ENCODE results near the gene OTUB1. TPM values are rescaled to one million over a fixed set of nuclear protein-coding genes. Genes with fewer than 3 reads are reported as not detected.

OTUB1 gene
- total and polyA plus RNA-seq, 4 donors = 40.8 to 95.2 (median 72.3) TPM

DNA sequence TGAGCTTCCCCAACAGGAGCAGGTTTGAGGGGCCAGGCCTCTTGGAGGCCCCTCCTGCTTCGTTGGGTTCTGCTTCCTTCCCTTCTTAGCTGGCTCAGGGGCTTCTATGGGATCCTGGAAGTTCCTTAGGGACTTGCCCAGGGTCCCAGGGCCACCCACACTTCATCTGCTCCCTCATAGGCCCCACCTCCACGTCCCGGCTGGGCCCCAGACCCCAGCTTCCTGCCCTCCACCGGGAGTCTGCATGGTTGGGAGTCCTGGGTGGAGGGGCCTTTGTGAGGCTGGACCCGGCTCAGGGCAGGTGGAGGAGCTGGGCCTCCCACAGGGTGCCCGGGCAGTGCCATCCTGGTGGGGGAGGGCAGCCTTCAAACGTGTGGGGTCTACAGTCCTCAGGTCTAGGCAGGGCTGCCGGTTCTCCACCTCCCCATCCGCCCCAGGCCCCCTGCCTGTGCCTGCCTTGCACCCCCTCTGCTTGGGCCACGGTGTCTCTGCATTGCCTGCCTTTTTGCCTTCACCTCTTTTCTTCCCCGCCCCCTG is 11.6 kb downstream of the OTUB1 start:
- ATAC-seq (ENCODE audit: insufficient read depth, low FRiP score) = no peak
- WGBS, 2 donors = 74 to 82% methylated on average over 11 of the region's 11 CpGs
- DNase-seq = no peak

DNA sequence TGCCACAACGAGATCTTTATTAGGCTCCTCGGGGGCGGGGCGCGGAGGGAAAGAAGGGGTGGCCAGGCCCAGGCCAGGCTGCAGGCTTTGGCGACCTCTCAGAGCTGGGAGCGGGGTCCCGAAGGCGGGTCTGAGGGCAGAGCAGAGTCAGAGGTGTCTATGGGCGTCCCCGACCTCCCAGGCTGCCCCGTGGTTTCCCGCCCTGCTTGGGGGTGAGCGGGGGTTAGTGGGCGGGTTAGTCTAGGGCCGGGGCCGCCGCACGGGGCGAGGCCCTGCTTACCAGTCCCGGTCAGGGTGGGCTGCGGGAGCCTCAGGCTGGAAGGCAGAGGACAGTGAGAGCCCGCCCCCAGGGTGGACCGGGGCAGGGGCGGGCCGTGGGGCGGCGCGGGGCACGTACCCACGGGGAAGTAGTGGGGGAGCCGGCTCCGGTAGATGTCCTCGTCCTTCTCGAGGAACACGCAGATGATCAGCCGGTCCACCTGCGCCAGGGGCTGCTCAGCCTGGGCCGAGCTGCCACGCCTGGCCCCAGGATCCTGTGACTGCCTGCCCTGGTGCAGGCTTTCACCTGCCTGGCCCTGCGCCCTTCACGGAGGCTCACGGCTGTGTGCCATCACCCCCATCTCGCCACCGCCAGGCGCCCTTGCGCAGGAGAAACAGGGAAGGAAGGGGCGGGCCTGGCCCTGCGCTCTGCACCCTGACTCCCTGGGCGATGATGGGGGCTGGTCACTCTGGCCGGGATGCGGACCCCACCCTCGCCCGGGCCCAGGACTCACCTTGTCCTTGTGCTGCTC is 12.5 kb downstream of the OTUB1 start:
- ATAC-seq (ENCODE audit: insufficient read depth, low FRiP score) (no peak), DNase-seq (peak in 1 of 3 donors; percentile 16)
- Histone ChIP-seq H3K9ac (ENCODE audit: insufficient read depth in 1 of 2, low read length in 2 of 2) (no peak overlapping the region), H3K4me1 (ENCODE audit: control insufficient read depth in 5 of 5, insufficient read depth in 5 of 5, low read length in 5 of 5) (peaks cover 4 to 34% (median 16%) of the 10 kb centered on the region in 5 donors), H3K27me3 (ENCODE audit: control insufficient read depth in 3 of 3, insufficient read depth in 3 of 3, low read length in 2 of 3) (no peaks in the 10 kb centered on the region), H3K36me3 (ENCODE audit: control insufficient read depth in 4 of 4, insufficient read depth in 4 of 4, low read length in 4 of 4) (peaks cover 6 to 35% (median 16%) of the 10 kb centered on the region in 4 donors), H3K9me3 (ENCODE audit: control insufficient read depth in 4 of 4, insufficient read depth in 3 of 4, low read length in 3 of 4) (peaks cover 0 to 3% (median 0%) of the 10 kb centered on the region in 4 donors), H3K27ac (ENCODE audit: low read depth in 1 of 2, low read length in 1 of 2) (no peak overlapping the region), H3K4me3 (no peak overlapping the region)
- TF ChIP-seq, protein P1, sequence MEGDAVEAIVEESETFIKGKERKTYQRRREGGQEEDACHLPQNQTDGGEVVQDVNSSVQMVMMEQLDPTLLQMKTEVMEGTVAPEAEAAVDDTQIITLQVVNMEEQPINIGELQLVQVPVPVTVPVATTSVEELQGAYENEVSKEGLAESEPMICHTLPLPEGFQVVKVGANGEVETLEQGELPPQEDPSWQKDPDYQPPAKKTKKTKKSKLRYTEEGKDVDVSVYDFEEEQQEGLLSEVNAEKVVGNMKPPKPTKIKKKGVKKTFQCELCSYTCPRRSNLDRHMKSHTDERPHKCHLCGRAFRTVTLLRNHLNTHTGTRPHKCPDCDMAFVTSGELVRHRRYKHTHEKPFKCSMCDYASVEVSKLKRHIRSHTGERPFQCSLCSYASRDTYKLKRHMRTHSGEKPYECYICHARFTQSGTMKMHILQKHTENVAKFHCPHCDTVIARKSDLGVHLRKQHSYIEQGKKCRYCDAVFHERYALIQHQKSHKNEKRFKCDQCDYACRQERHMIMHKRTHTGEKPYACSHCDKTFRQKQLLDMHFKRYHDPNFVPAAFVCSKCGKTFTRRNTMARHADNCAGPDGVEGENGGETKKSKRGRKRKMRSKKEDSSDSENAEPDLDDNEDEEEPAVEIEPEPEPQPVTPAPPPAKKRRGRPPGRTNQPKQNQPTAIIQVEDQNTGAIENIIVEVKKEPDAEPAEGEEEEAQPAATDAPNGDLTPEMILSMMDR (IDR thresholded peaks at IDR 0.05; ENCODE audit: control extremely low read depth, extremely low read depth) = no peak
- 59 to 74% methylated on average over 39 to 54 of the region's 54 CpGs for WGBS, 2 donors

More for the DNA sequence above, 11.6 kb downstream of the OTUB1 start:
- peaks cover 0 to 3% (median 0%) of the 10 kb centered on the region in 4 donors for H3K9me3 ChIP-seq (ENCODE audit: control insufficient read depth in 4 of 4, insufficient read depth in 3 of 4, low read length in 3 of 4)
- peaks cover 4 to 33% (median 16%) of the 10 kb centered on the region in 5 donors for H3K4me1 ChIP-seq (ENCODE audit: control insufficient read depth in 5 of 5, insufficient read depth in 5 of 5, low read length in 5 of 5)
- TF ChIP-seq, protein P1 (IDR thresholded peaks at IDR 0.05; ENCODE audit: control extremely low read depth, extremely low read depth) = no peak
- no peak overlapping the region for H3K4me3 ChIP-seq
- H3K36me3 ChIP-seq (ENCODE audit: control insufficient read depth in 4 of 4, insufficient read depth in 4 of 4, low read length in 4 of 4) = peaks cover 6 to 41% (median 16%) of the 10 kb centered on the region in 4 donors
- H3K27ac ChIP-seq (ENCODE audit: low read depth in 1 of 2, low read length in 1 of 2) = no peak overlapping the region
- no peaks in the 10 kb centered on the region for H3K27me3 ChIP-seq (ENCODE audit: control insufficient read depth in 3 of 3, insufficient read depth in 3 of 3, low read length in 2 of 3)
- no peak overlapping the region for H3K9ac ChIP-seq (ENCODE audit: insufficient read depth in 1 of 2, low read length in 2 of 2)

DNA sequence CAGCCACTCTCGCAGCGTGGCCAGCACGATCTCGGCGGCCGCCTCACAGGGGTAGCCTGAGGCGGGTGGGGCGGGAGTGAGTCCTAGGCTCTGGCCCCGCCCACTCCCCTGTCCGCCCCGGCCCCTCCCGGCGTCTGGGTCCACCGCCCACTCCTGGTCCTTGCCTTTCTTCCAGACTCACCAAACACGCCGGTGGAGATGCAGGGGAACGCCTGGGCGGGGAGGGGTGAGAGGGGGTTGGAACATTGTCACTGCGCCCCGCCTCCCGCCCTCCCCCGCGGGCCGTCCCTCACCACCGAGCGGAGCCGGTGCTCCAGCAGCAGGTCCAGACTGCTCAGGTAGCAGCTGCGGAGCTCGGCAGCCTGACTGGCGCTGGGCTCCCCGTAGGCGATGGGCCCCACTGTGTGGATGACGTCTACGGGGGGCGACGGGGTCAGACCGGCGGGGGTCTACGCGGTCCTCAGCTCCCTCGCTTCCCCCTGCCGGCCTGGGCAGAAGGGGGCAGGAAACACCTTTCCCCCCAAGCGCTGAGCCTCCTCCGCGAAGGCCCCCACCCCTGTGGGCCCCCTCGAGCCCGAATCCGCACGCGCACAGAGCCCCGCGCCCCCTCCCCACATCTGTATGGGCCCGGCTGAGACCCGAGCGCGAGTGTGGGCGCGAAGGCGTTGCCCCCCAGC is 13.2 kb downstream of the OTUB1 start:
- H3K4me1 ChIP-seq (ENCODE audit: control insufficient read depth in 5 of 5, insufficient read depth in 5 of 5, low read length in 5 of 5) = peaks cover 4 to 39% (median 16%) of the 10 kb centered on the region in 5 donors
- TF ChIP-seq, protein P1 (IDR thresholded peaks at IDR 0.05; ENCODE audit: control extremely low read depth, extremely low read depth) = no peak
- ATAC-seq (ENCODE audit: insufficient read depth, low FRiP score) (peak; percentile 15), DNase-seq (peak; percentile 54 to 77 (median 71))
- peaks cover 6 to 34% (median 16%) of the 10 kb centered on the region in 4 donors for H3K36me3 ChIP-seq (ENCODE audit: control insufficient read depth in 4 of 4, insufficient read depth in 4 of 4, low read length in 4 of 4)
- WGBS, 2 donors = 8 to 29% methylated on average over 27 to 59 of the region's 59 CpGs
- no peak overlapping the region for H3K9ac ChIP-seq (ENCODE audit: insufficient read depth in 1 of 2, low read length in 2 of 2)
- no peaks in the 10 kb centered on the region for H3K27me3 ChIP-seq (ENCODE audit: control insufficient read depth in 3 of 3, insufficient read depth in 3 of 3, low read length in 2 of 3)
- H3K9me3 ChIP-seq (ENCODE audit: control insufficient read depth in 4 of 4, insufficient read depth in 3 of 4, low read length in 3 of 4) = peaks cover 0 to 3% (median 0%) of the 10 kb centered on the region in 4 donors
- H3K27ac ChIP-seq (ENCODE audit: low read depth in 1 of 2, low read length in 1 of 2) = no peak overlapping the region
- H3K4me3 ChIP-seq = no peak overlapping the region

Data from lung (tissue), 12 donors.